ENCODE measurements around the gene TSC22D4. TPM values are rescaled to one million over a fixed set of nuclear protein-coding genes. Genes with fewer than 3 reads are reported as not detected.

Gene TSC22D4
- total RNA-seq, 2 experiments from 2014 or later, result 34.6 to 36.5 TPM

DNA sequence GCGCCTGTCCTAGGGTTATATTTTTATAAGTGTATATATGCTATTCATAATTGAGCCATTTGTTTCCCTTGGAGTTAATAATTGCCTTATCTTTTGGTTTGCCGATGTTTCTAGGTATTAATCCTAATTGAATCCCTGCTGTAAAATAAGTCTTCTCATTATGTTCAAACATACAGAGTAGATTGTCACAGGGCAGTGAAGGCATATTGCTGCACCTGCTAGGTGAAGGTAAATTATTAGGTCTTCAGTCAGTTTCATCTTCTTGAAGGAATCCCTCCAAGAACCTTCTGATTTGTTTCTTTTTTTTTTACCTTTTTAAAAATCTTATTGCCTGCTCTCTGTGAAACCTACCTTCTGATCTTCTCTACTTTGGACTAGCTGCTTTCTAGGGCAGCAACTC is 42.1 kb upstream of the TSC22D4 start:
- ATAC-seq (ENCODE audit: poor library complexity) (no peak), DNase-seq (no peak)
- H3K9me3 ChIP-seq (ENCODE audit: control insufficient read depth in 1 of 2, insufficient read depth in 1 of 2, low read length in 2 of 2), result no peaks in the 10 kb centered on the region
- H3K27me3 ChIP-seq (ENCODE audit: control insufficient read depth in 1 of 2, insufficient read depth in 2 of 2, low read length in 2 of 2), result no peaks in the 10 kb centered on the region
- no peaks in the 10 kb centered on the region for H3K9me3 Mint-ChIP-seq
- ChIA-PET POLR2A (interaction anchor here (1.1 kb wide), 1 partner anchor 24 kb away, joined by 4 read pairs; no protein-coding TSS in a partner anchor), CTCF (no interaction called here)
- H3K36me3 Mint-ChIP-seq (ENCODE audit: low read depth), result no peaks in the 10 kb centered on the region
- no peak overlapping the region for H3K27ac ChIP-seq (ENCODE audit: low read depth in 1 of 2, low read length in 2 of 2)
- peak overlapping the region; percentile 30 for H3K27ac Mint-ChIP-seq
- H3K4me3 Mint-ChIP-seq, result no peak overlapping the region
- peaks cover 20% of the 10 kb centered on the region for H3K4me1 Mint-ChIP-seq (ENCODE audit: low read depth)
- no peak overlapping the region for H3K4me3 ChIP-seq (ENCODE audit: low read length)
- H3K4me1 ChIP-seq (ENCODE audit: insufficient read depth, low read length), result peaks cover 16% of the 10 kb centered on the region
- H3K27me3 Mint-ChIP-seq, result no peaks in the 10 kb centered on the region
- no peaks in the 10 kb centered on the region for H3K36me3 ChIP-seq (ENCODE audit: insufficient read depth, low read length)
- TF ChIP-seq, protein P1, sequence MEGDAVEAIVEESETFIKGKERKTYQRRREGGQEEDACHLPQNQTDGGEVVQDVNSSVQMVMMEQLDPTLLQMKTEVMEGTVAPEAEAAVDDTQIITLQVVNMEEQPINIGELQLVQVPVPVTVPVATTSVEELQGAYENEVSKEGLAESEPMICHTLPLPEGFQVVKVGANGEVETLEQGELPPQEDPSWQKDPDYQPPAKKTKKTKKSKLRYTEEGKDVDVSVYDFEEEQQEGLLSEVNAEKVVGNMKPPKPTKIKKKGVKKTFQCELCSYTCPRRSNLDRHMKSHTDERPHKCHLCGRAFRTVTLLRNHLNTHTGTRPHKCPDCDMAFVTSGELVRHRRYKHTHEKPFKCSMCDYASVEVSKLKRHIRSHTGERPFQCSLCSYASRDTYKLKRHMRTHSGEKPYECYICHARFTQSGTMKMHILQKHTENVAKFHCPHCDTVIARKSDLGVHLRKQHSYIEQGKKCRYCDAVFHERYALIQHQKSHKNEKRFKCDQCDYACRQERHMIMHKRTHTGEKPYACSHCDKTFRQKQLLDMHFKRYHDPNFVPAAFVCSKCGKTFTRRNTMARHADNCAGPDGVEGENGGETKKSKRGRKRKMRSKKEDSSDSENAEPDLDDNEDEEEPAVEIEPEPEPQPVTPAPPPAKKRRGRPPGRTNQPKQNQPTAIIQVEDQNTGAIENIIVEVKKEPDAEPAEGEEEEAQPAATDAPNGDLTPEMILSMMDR (IDR thresholded peaks at IDR 0.05), result no peak
- intact Hi-C loops (cut with DNase I, micrococcal nuclease), result no loop called here

DNA sequence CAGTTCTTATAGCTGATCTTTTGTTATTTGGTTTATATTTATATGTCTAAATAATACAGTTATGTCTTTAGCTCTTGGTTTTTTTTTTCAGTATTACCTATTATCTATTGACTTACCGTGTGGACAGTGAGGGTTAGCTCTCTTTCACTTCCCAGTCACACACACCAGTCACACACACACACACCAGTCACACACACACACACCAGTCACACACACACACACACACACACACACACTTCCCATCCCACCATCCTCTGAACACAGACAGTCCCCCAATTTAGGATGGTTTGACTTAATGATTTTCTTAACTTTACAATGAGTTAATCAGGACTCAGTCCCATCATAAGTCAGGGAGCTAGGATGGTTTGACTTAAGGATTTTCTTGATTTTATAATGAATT is 41.1 kb upstream of the TSC22D4 start:
- Mint-ChIP-seq H3K4me3 (no peak overlapping the region), H3K9me3 (no peaks in the 10 kb centered on the region), H3K4me1 (ENCODE audit: low read depth) (peaks cover 30% of the 10 kb centered on the region), H3K36me3 (ENCODE audit: low read depth) (no peaks in the 10 kb centered on the region), H3K27me3 (no peaks in the 10 kb centered on the region), H3K27ac (no peak overlapping the region)
- POLR2A ChIA-PET, result interaction anchor here (1.1 kb wide), 1 partner anchor 25 kb away, joined by 4 read pairs; no protein-coding TSS in a partner anchor
- H3K27ac ChIP-seq (ENCODE audit: low read depth in 1 of 2, low read length in 2 of 2), result no peak overlapping the region
- H3K9me3 ChIP-seq (ENCODE audit: control insufficient read depth in 1 of 2, insufficient read depth in 1 of 2, low read length in 2 of 2), result no peaks in the 10 kb centered on the region
- TF ChIP-seq, protein P1 (IDR thresholded peaks at IDR 0.05), result no peak
- peaks cover 25% of the 10 kb centered on the region for H3K4me1 ChIP-seq (ENCODE audit: insufficient read depth, low read length)
- no peaks in the 10 kb centered on the region for H3K36me3 ChIP-seq (ENCODE audit: insufficient read depth, low read length)
- ATAC-seq (ENCODE audit: poor library complexity), result no peak
- H3K4me3 ChIP-seq (ENCODE audit: low read length), result no peak overlapping the region
- intact Hi-C loops (cut with DNase I, micrococcal nuclease), result no loop called here
- CTCF ChIA-PET, result no interaction called here
- no peaks in the 10 kb centered on the region for H3K27me3 ChIP-seq (ENCODE audit: control insufficient read depth in 1 of 2, insufficient read depth in 2 of 2, low read length in 2 of 2)
- DNase-seq, result no peak

DNA sequence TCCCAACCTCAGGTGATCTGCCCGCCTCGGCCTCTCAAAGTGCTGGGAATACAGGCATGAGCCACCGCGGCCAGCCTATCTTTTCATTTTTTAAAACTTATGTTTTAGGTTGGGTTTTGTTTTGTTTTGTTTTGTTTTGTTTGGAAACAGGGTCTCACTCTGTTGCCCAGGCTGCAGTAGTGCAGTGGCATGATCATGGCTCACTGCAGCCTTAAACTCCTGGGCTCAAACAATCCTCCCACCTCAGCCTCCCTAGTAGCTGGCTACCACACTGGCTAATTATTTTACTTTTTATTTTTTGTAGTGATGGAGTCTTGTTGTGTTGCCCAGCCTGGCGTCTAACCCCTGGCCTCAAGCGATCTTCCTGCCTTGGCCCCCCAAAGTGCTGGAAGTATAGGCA is 40.6 kb upstream of the TSC22D4 start:
- no peaks in the 10 kb centered on the region for H3K27me3 Mint-ChIP-seq
- POLR2A ChIA-PET, result interaction anchor here (1.1 kb wide), 1 partner anchor 25 kb away, joined by 4 read pairs; no protein-coding TSS in a partner anchor
- no peak overlapping the region for H3K4me3 ChIP-seq (ENCODE audit: low read length)
- peaks cover 33% of the 10 kb centered on the region for H3K4me1 Mint-ChIP-seq (ENCODE audit: low read depth)
- H3K27ac ChIP-seq (ENCODE audit: low read depth in 1 of 2, low read length in 2 of 2), result no peak overlapping the region
- no peaks in the 10 kb centered on the region for H3K9me3 Mint-ChIP-seq
- no peak overlapping the region for H3K4me3 Mint-ChIP-seq
- no peaks in the 10 kb centered on the region for H3K36me3 Mint-ChIP-seq (ENCODE audit: low read depth)
- no peak for DNase-seq
- no peaks in the 10 kb centered on the region for H3K27me3 ChIP-seq (ENCODE audit: control insufficient read depth in 1 of 2, insufficient read depth in 2 of 2, low read length in 2 of 2)
- TF ChIP-seq, protein P1 (IDR thresholded peaks at IDR 0.05), result no peak
- intact Hi-C loops (cut with DNase I, micrococcal nuclease), result no loop called here
- peaks cover 29% of the 10 kb centered on the region for H3K4me1 ChIP-seq (ENCODE audit: insufficient read depth, low read length)
- CTCF ChIA-PET, result no interaction called here
- ATAC-seq (ENCODE audit: poor library complexity), result no peak
- no peaks in the 10 kb centered on the region for H3K9me3 ChIP-seq (ENCODE audit: control insufficient read depth in 1 of 2, insufficient read depth in 1 of 2, low read length in 2 of 2)
- H3K27ac Mint-ChIP-seq, result no peak overlapping the region
- no peaks in the 10 kb centered on the region for H3K36me3 ChIP-seq (ENCODE audit: insufficient read depth, low read length)

Measured in CD4-positive, alpha-beta T cell (primary cell).